Pons (tissue), 1 donor: ENCODE results near the gene NEU4.

ENCODE experiments used
- DNase-seq: peaks from one replicate; pipeline ENCODE4 v3.0.0-alpha.2; 2016; ENCODE audit warnings: low spot score

The NEU4 gene

GRCh38 chr2:241865957-241866789 is 57.2 kb downstream of the NEU4 start:
- DNase-seq: no peak
